Glutamatergic neuron (in vitro differentiated cells): ENCODE measurements around the gene ELP4. TPM values are rescaled to one million over a fixed set of nuclear protein-coding genes. Genes with fewer than 3 reads are reported as not detected.

Experiments
- DNase-seq: peaks from one replicate; pipeline ENCODE4 v3.0.0; 2022
- H3K27ac Mint-ChIP-seq: one replicate; pipeline ENCODE4 v1.8.0; 2020; ENCODE audit warnings: mild to moderate bottlenecking, mixed read lengths, inconsistent platforms; ENCODE audit not compliant: unreplicated experiment
- H3K27me3 Mint-ChIP-seq: one replicate; pipeline ENCODE4 v1.8.0; 2020; ENCODE audit warnings: mild to moderate bottlenecking, moderate library complexity, mixed read lengths, inconsistent platforms; ENCODE audit not compliant: unreplicated experiment
- H3K36me3 Mint-ChIP-seq: one replicate; pipeline ENCODE4 v1.8.0; 2020; ENCODE audit warnings: mild to moderate bottlenecking, mixed read lengths, inconsistent platforms; ENCODE audit not compliant: unreplicated experiment
- H3K4me1 Mint-ChIP-seq: one replicate; pipeline ENCODE4 v1.8.0; 2020; ENCODE audit warnings: mild to moderate bottlenecking, low read depth, mixed read lengths, inconsistent platforms; ENCODE audit not compliant: unreplicated experiment
- H3K4me3 Mint-ChIP-seq: one replicate; pipeline ENCODE4 v1.8.0; 2020; ENCODE audit warnings: mild to moderate bottlenecking, mixed read lengths, inconsistent platforms; ENCODE audit not compliant: unreplicated experiment
- H3K9me3 Mint-ChIP-seq: one replicate; pipeline ENCODE4 v1.8.0; 2020; ENCODE audit warnings: mild to moderate bottlenecking, moderate library complexity, mixed read lengths, inconsistent platforms; ENCODE audit not compliant: unreplicated experiment
- CTCF ChIP-seq: fragments of 200-600 bp; sonication (generic); IDR thresholded peaks from one replicate; pipeline ENCODE4 v1.5.0; 2021; ENCODE audit not compliant: partially characterized antibody, unreplicated experiment
- long read RNA-seq: library from polyadenylated mRNA; unstranded; transcript quantifications from one replicate; pipeline ENCODE4 v2.0.0, GENCODE V29; 2020; ENCODE audit not compliant: unreplicated experiment
- total RNA-seq: library from RNA; stranded (reverse); fragmentation: NEBNext Ultra II Directional; extraction: Animal tissue kit (Norgen Biotek cat#: 25700); gene quantifications from one replicate; pipeline ENCODE4 v1.2.1, GENCODE V29; 2021; ENCODE audit not compliant: unreplicated experiment

Gene ELP4, protein sequence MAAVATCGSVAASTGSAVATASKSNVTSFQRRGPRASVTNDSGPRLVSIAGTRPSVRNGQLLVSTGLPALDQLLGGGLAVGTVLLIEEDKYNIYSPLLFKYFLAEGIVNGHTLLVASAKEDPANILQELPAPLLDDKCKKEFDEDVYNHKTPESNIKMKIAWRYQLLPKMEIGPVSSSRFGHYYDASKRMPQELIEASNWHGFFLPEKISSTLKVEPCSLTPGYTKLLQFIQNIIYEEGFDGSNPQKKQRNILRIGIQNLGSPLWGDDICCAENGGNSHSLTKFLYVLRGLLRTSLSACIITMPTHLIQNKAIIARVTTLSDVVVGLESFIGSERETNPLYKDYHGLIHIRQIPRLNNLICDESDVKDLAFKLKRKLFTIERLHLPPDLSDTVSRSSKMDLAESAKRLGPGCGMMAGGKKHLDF
- total RNA-seq, result 9.9 TPM
- long read RNA-seq, full-length matches to known transcripts, result 10 of 11 reads
- long read RNA-seq, partial matches to known transcripts, result 0 of 11 reads
- long read RNA-seq, other reads (novel, unspliced or antisense), result 1 of 11 reads

GRCh38 chr11:31509429-31510345, at the start of gene ELP4, which contains the start of gene IMMP1L:
Gene ELP4, plus strand, starts transcription at chr11:31509767. Its CDS starts 18 bp downstream, at chr11:31509785.
Gene IMMP1L, minus strand, starts transcription at chr11:31509622. Its CDS starts 46,346 bp downstream, at chr11:31463276.
- peaks cover 6% of the 10 kb centered on the region for H3K9me3 Mint-ChIP-seq
- H3K4me1 Mint-ChIP-seq, result peaks cover 5% of the 10 kb centered on the region
- no peaks in the 10 kb centered on the region for H3K27me3 Mint-ChIP-seq
- H3K36me3 Mint-ChIP-seq, result no peaks in the 10 kb centered on the region
- no peak for TF ChIP-seq CTCF
- peak within 1 kb of the TSS; percentile 100 for H3K27ac Mint-ChIP-seq
- DNase-seq, result peak; percentile 92
- H3K4me3 Mint-ChIP-seq, result peak within 1 kb of the TSS; percentile 98

DNA sequence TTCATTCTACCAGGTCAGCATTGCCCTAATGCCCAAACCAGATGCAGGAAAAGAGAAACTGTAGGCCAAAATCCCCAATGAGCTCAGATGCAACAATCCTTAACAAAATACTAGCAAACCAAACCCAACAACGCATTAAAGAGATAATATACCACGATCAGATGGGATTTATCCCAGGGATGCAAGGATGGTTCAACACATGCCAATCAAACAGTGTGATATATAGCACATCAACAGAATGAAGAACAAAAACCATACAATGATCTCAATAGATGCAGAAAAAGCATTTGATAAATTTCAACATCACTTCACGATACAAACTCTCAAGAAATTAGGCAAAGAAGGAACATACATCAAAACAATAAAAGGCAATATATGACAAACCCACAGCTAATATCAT, 45.1 kb upstream of the ELP4 start:
- Mint-ChIP-seq H3K4me1 (no peaks in the 10 kb centered on the region), H3K36me3 (peaks cover 19% of the 10 kb centered on the region), H3K27me3 (peaks cover 2% of the 10 kb centered on the region), H3K4me3 (no peak overlapping the region), H3K9me3 (peaks cover 4% of the 10 kb centered on the region), H3K27ac (no peak overlapping the region)
- no peak for TF ChIP-seq CTCF
- DNase-seq, result no peak

- Mint-ChIP-seq H3K27me3 (no peaks in the 10 kb centered on the region), H3K36me3 (no peaks in the 10 kb centered on the region), H3K27ac (no peak overlapping the region), H3K4me3 (no peak overlapping the region), H3K9me3 (no peaks in the 10 kb centered on the region), H3K4me1 (peaks cover 11% of the 10 kb centered on the region)
- no peak for TF ChIP-seq CTCF
- no peak for DNase-seq
Measured at GRCh38 chr11:31474083-31474482, 35.5 kb upstream of the ELP4 start.

DNA sequence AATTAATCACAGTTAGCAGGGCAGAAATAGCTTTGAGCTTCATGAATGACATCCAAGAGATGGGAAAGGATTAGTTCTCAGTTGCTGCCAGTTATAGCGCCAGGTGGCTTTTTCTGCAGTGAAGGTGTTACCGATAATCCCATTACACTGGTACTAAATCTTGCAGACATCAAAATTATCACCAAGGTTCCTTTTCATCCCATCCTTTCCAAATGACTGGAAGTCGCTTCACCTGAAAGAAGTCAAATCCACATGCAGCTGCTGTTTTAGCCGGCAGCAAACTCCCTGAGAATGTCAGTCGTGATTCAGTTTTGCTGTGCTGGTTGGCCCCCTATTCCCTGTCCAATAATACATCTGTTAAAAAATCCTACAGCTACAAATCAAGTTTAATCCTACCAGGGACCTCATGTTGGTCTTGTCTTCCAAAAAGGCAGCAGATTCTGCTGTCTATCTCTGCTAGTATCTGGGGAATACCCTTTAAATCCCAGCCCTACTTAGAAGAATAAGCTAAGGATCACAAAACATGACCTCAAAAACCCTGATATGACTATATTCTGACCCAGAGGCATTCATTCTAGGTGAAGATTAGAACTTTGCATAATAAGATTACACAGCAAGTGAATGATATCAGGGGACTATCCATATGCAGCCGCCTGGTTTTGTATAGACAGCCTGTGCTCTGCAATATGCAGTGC, 31.9 kb upstream of the ELP4 start:
- Mint-ChIP-seq H3K4me3 (no peak overlapping the region), H3K36me3 (no peaks in the 10 kb centered on the region), H3K27ac (peak overlapping the region; percentile 45), H3K9me3 (peaks cover 5% of the 10 kb centered on the region), H3K27me3 (no peaks in the 10 kb centered on the region), H3K4me1 (peaks cover 19% of the 10 kb centered on the region)
- no peak for DNase-seq
- TF ChIP-seq CTCF, result no peak
